ENCODE data around the gene ALDH3B1.
"Not testable (repeated sequence)": the region's sequence is repeated elsewhere in the genome, so short reads cannot be mapped to it uniquely, and the experiment has no call there.

ALDH3B1 gene, protein sequence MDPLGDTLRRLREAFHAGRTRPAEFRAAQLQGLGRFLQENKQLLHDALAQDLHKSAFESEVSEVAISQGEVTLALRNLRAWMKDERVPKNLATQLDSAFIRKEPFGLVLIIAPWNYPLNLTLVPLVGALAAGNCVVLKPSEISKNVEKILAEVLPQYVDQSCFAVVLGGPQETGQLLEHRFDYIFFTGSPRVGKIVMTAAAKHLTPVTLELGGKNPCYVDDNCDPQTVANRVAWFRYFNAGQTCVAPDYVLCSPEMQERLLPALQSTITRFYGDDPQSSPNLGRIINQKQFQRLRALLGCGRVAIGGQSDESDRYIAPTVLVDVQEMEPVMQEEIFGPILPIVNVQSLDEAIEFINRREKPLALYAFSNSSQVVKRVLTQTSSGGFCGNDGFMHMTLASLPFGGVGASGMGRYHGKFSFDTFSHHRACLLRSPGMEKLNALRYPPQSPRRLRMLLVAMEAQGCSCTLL

DNA sequence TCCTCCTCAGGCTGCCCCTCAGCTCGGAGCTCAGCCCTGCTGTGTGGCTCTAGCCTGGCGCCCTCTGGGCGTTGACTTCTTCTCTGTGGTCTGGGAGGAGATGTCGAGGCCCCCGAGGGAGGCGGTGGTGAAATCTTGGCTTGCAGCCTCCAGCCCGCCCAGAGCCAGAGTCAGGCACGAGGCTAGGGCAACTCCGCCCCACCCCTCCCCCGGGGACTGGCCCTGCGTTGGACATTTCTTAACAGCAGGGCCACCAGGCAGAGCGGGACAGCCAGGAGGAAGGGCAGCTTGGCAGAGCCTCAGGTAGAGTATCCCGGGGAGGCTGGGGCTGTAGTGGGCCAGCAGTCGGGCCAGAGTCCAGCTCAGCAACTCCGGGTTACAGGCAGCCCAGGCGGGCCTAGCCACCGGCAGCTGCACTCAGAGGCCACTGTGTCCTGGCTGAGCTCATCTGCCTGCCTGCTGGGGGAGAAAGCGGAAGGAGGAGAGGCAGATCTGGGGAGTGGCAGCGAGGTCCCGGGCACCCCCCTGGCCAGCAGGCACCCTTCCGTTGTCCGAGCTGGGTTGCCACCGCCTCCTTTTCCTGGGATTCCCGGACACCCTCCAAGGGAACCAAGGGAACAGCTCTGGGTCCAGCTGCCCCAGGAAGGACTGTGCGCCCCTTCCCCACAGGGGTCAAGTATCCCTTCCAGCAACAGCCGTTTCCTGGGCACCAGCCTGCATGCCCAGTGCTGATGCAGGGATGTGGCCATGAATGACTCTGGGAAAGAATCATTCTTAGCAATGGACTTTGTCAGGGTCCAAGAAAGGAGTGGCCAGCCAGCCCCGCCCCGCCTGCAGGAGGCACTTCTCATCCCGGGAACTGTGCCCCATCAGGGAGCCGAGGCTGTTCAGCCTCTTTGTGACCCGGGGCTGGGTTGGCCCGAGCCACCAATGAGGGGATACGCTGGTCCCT, at the start of gene ALDH3B1:
ALDH3B1 (plus strand) TSS at position 238 of the 952 bp plus-strand sequence. CDS start 4,971 bp downstream, outside the sequence.
- DNase-seq (ENCODE audit: low read depth in 2 of 2): peak in 1 of 2 experiments; percentile 18

DNA sequence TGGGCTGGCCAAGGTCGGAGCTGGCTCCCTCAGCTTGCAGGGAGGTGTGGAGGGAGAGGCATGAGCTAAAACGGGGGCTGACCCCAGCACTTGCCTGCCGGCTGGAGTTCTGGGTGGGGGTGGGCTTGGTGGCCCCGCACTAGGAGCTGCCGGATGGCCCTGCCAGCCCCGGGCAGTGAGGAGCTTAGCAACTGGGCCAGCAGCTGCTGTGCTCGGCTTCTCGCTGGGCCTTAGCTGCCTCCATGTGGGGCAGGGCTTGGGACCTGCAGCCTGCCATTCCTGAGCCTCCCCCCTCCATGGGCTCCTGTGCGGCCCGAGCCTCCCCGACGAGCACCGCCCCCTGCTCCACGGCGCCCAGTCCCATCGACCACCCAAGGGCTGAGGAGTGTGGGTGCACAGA, 46.9 kb upstream of the ALDH3B1 start:
- DNase-seq (ENCODE audit: low read depth in 2 of 2): not testable (repeated sequence)

DNA sequence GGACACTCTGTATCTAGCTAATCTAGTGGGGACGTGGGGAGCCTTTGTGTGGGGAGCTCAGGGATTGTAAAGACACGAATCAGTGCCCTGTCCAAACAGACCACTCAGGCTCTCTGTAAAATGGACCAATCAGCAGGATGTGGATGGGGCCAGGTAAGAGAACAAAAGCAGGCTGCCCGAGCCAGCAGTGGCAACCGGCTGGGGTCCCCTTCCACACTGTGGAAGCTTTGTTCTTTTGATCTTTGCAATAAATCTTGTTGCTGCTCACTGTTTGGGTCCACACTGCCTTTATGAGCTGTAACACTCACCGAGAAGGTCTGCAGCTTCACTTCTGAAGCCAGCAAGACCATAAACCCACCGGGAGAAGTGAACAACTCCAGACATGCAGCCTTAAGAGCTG, 46.2 kb upstream of the ALDH3B1 start:
- DNase-seq (ENCODE audit: low read depth in 2 of 2): not testable (repeated sequence)

DNA sequence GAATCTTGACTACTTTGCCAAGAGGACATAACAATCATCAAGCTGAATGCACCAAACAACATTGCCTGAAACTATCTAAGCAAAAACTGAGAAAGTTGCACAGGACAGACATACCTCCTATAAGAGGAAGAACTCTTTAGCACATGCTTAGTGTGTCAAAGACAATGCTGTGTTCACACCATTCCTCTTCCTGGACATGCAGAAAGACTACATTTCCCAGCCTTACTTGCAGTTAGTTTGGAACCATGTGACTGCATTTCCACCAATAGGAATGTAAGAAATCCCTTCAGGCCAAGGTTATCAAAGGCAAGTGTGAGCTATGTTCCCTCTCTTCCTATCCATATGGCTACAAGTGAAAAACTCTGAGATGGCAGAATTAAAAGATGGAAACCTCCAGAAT, 45.4 kb upstream of the ALDH3B1 start:
- DNase-seq (ENCODE audit: low read depth in 2 of 2): not testable (repeated sequence)

DNA sequence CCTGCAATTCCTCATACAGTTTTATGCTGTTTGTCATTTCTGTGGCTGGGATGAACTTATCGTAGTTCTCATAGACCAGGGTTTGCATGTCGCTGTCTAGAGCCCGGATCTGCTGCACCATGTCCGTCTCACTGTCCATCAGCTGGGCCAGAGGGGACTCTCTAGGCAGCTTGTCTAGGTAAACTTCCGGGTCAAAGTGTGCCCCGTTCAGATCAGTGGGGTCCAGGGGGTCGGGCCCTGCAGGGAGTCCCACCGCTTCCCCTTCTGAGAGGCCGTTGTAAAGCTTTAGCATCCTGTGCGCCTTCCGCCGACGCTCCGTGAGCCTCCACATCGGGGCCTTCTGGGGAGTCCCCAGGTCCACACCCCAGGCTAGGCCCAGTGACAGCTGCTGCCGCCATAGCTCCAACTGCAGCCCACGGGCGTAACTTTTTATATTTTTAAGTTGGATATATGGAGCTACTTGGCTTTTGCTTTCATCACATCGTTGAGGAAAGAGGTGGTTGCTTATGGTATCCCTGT, 44.2 kb upstream of the ALDH3B1 start:
- not testable (repeated sequence) for DNase-seq (ENCODE audit: low read depth in 2 of 2)

DNA sequence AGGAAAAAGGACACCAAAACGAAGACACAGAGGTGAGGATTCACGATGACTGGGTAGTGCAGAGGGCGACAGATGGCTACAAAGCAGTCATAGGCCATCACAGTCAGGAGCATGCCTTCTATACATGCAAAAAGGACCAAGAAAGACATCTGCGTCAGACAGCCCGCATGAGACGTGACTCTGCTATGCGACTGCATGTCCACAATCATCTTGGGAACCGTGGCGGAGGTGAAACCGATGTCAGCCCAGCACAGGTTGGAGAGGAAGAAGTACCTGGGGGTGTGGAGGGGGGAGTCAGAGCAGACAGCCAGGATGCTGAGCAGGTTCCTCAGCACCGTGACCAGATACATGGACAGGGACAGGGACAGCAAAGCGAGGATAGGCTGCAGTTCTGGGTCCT, 35.4 kb upstream of the ALDH3B1 start:
- DNase-seq (ENCODE audit: low read depth in 2 of 2): not testable (repeated sequence)

DNA sequence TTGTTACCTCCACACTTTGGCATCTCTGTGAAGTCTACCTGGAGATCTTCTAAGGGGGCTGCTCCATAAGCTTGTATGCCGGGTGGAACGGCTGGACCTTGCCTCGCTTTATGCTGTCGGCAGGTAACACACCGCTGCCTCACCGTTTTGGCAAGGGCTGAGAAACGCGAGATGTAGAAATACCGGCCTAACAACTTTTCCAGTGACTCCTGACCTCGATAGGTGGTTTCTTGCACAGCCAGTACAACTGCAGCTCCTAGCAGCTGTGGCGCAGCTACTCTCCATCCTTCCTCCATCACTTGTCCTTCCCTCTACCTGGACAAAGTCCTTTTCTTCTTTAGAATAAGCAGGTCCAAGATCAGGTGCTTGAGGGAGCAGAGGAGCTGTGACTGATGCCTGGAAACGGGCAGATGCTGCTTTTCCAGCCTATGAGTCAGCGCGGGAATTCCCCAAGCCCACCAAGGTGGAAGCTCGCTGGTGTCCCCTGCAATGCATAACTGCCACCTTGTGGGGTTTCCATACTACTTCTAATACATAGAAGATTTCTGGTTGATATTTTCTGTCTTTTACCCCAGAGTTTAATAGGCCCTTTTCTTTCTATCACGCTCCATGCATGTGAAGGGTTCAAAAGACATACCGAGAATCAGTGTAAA, 31.2 kb upstream of the ALDH3B1 start:
- not testable (repeated sequence) for DNase-seq (ENCODE audit: low read depth in 2 of 2)

DNA sequence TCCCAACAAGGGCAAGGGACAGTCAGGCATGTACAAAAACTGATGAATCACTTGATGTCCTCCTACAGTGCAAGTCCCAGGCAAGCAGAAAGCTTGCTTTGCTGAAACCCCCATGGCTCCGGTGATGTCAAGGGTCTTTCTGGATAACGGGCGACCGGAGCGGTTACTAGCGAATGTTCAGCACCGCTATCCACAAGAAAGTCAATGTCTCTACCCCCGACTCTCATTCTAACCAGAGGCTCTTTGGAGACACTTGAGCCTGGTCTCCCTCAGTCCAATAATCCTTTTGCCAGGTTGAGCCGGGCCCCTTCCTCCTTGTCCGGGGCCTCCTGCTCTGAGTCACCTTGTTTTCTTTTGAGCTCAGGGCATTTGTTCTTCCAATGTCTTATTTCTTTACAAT, 28.9 kb upstream of the ALDH3B1 start:
- DNase-seq (ENCODE audit: low read depth in 2 of 2): not testable (repeated sequence)

DNA sequence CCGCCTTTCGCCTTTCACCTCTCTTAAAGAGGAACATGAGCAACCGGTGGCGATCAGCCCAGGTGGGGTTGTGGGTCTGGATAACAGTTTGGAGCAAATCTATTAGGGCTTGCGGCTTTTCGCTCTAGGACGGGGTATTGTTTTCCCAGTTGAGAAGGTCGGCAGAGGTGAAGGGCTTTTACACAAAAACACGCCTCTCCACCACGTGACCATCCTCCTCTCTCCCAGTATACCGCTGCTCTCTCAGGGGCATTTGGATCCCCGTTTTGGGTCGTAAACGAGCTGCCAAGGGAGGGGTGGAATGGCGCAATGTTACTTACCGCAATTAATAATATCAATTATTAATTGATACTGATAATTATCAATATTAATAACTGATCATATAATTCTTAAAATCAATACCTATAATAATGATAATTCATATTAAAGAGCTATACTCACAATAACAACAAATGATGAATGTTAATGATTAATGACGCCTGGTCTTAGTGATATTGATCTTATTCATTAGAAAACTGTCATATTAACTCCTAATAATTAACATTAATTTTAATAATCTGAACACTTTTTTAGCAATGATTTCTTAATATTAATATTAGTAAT, 27.8 kb upstream of the ALDH3B1 start:
- not testable (repeated sequence) for DNase-seq (ENCODE audit: low read depth in 2 of 2)

DNA sequence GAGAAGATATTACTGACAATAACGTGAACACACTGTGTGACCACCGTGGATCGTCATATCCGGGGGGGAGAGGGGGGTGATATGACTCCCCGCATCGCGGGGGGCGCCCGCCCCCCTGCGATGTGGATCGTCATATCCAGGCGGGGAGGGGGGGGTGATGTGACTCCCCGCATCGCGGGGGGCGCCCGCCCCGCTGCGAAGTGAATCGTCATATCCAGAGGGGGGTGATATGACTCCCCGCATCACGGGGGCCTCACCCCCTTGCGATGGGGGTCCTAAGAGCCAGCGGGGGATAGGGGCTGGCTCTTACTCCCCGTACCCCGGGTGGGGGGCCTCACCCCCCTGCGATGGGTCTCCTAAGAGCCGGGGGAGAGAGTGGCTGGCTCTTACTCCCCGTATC, 26.2 kb upstream of the ALDH3B1 start:
- DNase-seq (ENCODE audit: low read depth in 2 of 2): no peak

DNA sequence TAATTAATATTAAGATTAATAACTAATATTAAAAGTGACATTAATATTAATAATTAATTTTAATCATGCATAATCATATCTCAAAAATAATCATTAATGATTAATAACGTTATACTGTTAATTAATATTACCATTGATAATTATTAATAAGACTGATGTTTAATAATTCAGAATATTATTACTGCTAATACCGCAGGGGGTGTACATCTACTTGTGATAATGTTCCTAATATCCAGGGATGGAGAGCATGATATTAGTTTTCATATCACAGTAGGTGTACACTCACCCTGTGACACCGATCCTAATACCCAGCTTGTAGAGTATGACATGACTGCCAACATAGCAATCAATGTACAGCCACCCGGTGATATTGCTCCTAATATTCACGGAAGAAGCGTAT, 24.8 kb upstream of the ALDH3B1 start:
- DNase-seq (ENCODE audit: low read depth in 2 of 2): not testable (repeated sequence)

DNA sequence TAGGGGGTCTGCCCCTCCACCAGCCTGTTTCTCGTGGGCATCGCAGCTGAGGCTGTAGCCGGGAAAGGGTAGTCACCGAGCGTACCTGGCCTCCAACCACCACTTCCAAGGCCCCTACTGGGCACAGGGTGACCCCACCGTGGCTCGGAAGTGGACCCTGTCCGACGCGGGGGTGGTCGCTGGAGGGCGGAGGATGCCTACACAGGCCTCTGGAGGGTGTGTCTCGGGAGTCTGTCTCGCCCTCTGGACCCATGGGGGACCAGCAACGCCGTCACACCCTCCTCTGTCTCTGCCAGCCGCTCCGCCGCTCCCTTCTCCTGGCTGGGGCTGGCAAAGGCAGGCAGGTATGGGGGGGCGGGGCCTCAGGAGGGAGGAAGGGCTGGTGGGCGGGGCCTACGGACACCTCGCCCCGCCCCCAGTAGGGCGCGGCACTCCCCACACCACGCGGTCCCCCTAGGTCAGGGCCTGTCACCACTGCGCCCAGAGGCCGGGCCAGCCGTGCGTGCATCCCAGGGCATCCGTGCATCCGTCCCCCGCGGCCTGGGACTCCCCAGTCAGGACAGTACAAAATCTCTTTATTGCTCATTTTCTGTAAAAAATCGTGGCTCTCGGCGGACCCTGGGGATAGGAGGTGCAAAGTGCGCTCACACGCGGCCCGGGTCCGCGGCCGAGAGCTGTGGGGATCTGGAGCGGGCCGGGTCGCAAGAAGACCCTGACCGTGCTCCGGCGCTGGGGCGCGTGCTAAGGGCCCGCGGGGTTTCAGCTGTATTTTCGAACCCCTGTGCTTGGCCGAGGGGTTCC, 19.4 kb upstream of the ALDH3B1 start:
- DNase-seq (ENCODE audit: low read depth in 2 of 2): not testable (repeated sequence)

DNA sequence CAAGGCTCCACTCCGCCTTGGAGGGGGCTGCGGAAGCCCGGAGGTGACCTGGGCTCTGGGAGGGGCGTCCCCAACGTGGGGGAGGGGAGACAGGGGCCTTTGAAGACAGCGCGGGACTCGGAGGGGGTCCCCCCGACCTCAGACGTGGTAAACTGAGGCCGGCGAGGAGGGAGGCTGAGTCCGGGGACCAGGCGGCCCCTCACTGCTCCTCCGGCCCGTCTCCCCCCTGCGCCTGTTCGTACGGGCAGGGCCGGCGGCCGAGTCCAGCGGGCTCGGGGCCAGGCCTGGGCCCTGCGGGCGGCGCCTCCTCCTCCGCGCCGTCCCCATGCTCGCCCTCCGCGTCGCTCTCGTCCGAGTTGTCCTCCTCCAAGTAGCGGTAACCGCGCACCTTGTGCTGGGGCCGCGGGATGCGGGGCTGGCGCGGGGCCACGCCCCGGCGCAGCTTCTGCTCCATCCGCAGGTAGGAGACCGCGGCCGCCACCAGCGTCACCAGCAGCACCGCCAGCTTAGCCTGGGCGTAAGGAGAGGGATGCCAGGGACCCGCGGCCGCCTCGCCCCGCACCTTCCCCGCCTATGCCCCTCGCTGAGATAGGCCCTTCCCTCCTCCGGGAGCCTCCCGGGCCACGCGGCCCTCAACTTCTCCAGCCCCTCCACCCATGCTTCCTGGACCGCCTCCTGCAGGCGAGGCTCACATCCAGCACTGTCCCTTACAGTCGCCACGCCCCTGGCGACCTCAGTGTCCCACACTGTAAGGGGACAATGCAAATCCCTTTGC, 18.6 kb upstream of the ALDH3B1 start:
- DNase-seq (ENCODE audit: low read depth in 2 of 2): not testable (repeated sequence)

DNA sequence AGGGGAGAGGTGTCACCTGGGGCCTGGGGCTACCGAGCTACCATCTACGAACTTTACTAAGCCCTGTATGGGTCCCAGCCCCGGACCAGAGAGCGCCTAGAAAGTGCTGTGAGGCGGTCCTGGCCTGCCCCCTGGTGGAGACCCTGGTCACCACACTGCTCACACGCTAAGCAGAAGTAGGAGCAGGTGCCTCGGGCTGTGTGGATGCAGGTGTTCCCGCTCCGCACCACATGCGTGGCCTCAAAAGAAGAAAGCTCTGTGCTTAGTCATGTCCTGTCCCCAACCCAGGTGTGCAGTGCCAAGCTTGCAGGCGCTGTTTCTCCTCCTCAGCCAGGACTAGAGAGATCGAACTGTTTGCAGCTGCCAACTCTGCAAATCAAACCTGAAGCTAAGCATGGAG, 16.3 kb upstream of the ALDH3B1 start:
- DNase-seq (ENCODE audit: low read depth in 2 of 2): not testable (repeated sequence)

DNA sequence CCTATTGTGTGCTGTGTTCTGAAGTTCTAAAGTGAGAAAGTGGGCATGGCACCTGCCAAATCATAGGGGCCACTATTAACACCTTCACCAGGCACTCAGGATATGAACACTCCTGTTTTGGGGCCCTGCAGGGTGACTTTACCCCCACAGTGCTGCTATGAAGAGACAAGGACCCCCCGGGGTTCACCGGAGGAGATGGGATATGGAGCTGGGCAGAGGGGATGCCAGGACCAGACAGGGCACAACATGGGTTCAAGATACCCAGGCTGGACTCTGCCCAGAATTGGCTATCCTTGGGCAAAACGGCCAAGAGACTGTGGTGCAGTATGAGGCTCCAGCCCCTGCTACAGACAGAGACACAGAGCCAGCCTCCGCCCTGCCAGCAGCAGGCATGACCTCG, 15.7 kb upstream of the ALDH3B1 start:
- DNase-seq (ENCODE audit: low read depth in 2 of 2): not testable (repeated sequence)

DNA sequence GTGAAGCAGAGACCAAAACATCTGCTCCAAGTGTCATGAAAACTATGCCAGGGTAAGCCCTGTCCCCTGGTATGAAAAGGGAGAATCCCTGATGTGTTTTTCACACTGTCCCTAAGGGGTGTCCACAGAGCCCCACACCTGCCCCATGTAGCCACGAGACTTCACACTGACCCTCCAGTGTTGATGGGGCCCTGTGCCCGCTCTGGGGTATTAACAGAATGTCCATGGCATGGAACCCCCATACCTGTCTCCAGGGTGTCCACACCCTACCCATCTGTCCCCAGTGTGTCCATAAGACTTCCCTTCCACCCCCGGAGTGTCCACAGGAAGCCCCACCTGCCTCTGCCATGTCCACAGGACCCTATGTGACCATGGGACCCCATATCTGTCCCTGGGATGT, 15.0 kb upstream of the ALDH3B1 start:
- not testable (repeated sequence) for DNase-seq (ENCODE audit: low read depth in 2 of 2)

DNA sequence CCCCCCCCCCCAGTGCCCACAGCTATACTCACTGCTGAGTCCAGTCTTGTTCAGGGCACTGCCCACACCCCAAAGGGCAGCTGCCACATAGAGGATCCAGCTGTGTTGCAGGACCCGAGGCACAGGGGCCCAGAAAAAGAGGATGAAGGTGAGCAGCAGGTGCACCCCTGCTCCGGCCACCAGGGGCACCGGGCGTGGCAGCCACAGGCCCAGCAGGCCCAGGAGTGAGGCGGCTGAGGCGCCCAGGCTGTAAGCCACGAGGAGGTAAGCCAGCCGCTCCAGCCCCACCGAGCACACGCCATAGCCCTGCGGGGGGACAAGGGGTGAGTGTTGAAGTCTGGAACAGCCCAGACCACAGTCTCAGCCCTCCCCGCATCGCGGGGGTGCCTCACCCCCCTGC, 14.5 kb upstream of the ALDH3B1 start:
- not testable (repeated sequence) for DNase-seq (ENCODE audit: low read depth in 2 of 2)

DNA sequence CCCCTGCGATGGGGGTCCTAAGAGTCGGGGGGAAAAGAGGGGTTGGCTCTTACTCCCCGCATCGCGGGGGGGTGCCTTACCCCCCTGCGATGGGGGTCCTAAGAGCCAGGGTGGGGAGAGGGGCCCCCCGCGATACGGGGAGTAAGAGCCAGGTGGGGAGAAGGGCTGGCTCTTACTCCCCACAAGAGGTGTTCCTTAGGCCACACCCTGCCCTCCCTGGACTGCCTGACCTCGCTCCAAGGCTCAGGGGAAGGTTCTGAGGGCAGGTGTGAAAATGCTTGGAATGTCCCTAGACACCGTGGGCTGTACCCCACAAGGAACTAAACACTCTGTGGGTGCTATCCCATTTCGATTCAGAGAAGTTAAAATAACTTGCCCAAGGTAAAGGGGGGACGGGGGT, 14.1 kb upstream of the ALDH3B1 start:
- DNase-seq (ENCODE audit: low read depth in 2 of 2): no peak

Data from fibroblast of skin of left biceps (primary cell).